Measurements from ENCODE around the gene MAPK8IP1. TPM values are rescaled to one million over a fixed set of nuclear protein-coding genes. Genes with fewer than 3 reads are reported as not detected.
A peak's percentile ranks its signal among the peaks of the same experiment; 100 is the strongest.
"Not testable (repeated sequence)": the region's sequence is repeated elsewhere in the genome, so short reads cannot be mapped to it uniquely, and the experiment has no call there.

The MAPK8IP1 gene
- total RNA-seq: 1.1 TPM

- peak; percentile 83 for ATAC-seq
Measured at GRCh38 chr11:45885274-45885920, at the start of gene MAPK8IP1. Gene MAPK8IP1 (plus strand): TSS chr11:45885651. CDS start chr11:45885821, 170 bp downstream.

GRCh38 chr11:45839204-45839603 lies 46.2 kb upstream of the MAPK8IP1 start:
- ATAC-seq: no peak

- not testable (repeated sequence) for ATAC-seq
Measured at GRCh38 chr11:45840251-45840650, 45.2 kb upstream of the MAPK8IP1 start.

GRCh38 chr11:45843158-45843924 lies 42.1 kb upstream of the MAPK8IP1 start:
- peak; percentile 58 for ATAC-seq

- no peak for ATAC-seq
Measured at GRCh38 chr11:45844822-45845578, 40.5 kb upstream of the MAPK8IP1 start.

- ATAC-seq: no peak
Measured at GRCh38 chr11:45846174-45846675, 39.2 kb upstream of the MAPK8IP1 start.

- ATAC-seq: peak; percentile 99
Measured at GRCh38 chr11:45846974-45847910, 38.2 kb upstream of the MAPK8IP1 start, which contains the start of gene CRY2. Gene CRY2 (plus strand): TSS chr11:45847475. CDS start chr11:45847491, 16 bp downstream.

GRCh38 chr11:45847911-45848316 lies 37.5 kb upstream of the MAPK8IP1 start:
- peak; percentile 38 for ATAC-seq

- no peak for ATAC-seq
Measured at GRCh38 chr11:45848654-45849081, 36.8 kb upstream of the MAPK8IP1 start.

- ATAC-seq: no peak
Measured at GRCh38 chr11:45850446-45850845, 35.0 kb upstream of the MAPK8IP1 start.

GRCh38 chr11:45851228-45851627 lies 34.2 kb upstream of the MAPK8IP1 start:
- no peak for ATAC-seq

- ATAC-seq: no peak
Measured at GRCh38 chr11:45852018-45852711, 33.3 kb upstream of the MAPK8IP1 start.

- ATAC-seq: no peak
Measured at GRCh38 chr11:45852712-45853101, 32.7 kb upstream of the MAPK8IP1 start.

- no peak for ATAC-seq
Measured at GRCh38 chr11:45853332-45854219, 31.9 kb upstream of the MAPK8IP1 start.

- ATAC-seq: no peak
Measured at GRCh38 chr11:45855308-45855707, 30.1 kb upstream of the MAPK8IP1 start.

- ATAC-seq: no peak
Measured at GRCh38 chr11:45856044-45856468, 29.4 kb upstream of the MAPK8IP1 start.

GRCh38 chr11:45857961-45858474 lies 27.4 kb upstream of the MAPK8IP1 start:
- peak; percentile 22 for ATAC-seq

GRCh38 chr11:45858751-45859398 lies 26.6 kb upstream of the MAPK8IP1 start:
- no peak for ATAC-seq

- peak; percentile 91 for ATAC-seq
Measured at GRCh38 chr11:45859661-45860140, 25.8 kb upstream of the MAPK8IP1 start.

All from esophagus mucosa (tissue), 1 donor.